Caco-2 (cell line): ENCODE measurements around the gene NIM1K. TPM values are rescaled to one million over a fixed set of nuclear protein-coding genes. Genes with fewer than 3 reads are reported as not detected.

ENCODE experiments used
- BruUV-seq: library from RNA; stranded (reverse); fragments of 400-500 nt; replicated peaks from 2 replicates; lab custom pipeline; 2021; lab: Mats Ljungman, UMichigan
- CTCF ChIA-PET: fragments of 300-600 bp; sonication (Branson Sonifier 250); formaldehyde crosslinking; loops from one replicate; lab custom pipeline; 2022; ENCODE audit warnings: antibody characterized with exemption; lab: Charles Lee
- POLR2A ChIA-PET: fragments of 300-600 bp; sonication (Branson Sonifier 250); formaldehyde crosslinking; loops from one replicate; lab custom pipeline; 2022; ENCODE audit warnings: antibody characterized with exemption; lab: Charles Lee
- DNase-seq, 2 experiments: peaks; one replicate each; pipeline versions ENCODE4 v3.0.0 to v3.0.0-alpha.2; 2020 to 2022
- H3K27me3 ChIP-seq: replicated peaks from 2 replicates; pipeline ENCODE4 v1.6.0; 2011; ENCODE audit warnings: low read length; ENCODE audit not compliant: control insufficient read depth, insufficient read depth
- H3K36me3 ChIP-seq: 2 replicates; pipeline ENCODE4 v1.5.1; 2011; ENCODE audit warnings: low read length; ENCODE audit not compliant: control insufficient read depth, insufficient read depth
- H3K4me1 ChIP-seq: fragments of 250-450 bp; sonication (Bioruptor Pico); 2 replicates; pipeline ENCODE4 v1.5.1; 2020; ENCODE audit warnings: mild to moderate bottlenecking
- H3K4me3 ChIP-seq: 2 replicates; pipeline ENCODE4 v1.5.1; 2011; ENCODE audit warnings: low read depth, mild to moderate bottlenecking, control low read depth, low read length
- H3K9me3 ChIP-seq: fragments of 250-450 bp; sonication (Bioruptor Pico); 2 replicates; pipeline ENCODE4 v1.5.1; 2020; ENCODE audit warnings: mild to moderate bottlenecking, moderate library complexity
- H3K27ac Mint-ChIP-seq: one replicate; pipeline ENCODE4 v1.8.0; 2022; ENCODE audit warnings: mixed read lengths; ENCODE audit not compliant: unreplicated experiment
- H3K27me3 Mint-ChIP-seq: one replicate; pipeline ENCODE4 v1.8.0; 2022; ENCODE audit warnings: mixed read lengths; ENCODE audit not compliant: insufficient read depth, unreplicated experiment
- H3K36me3 Mint-ChIP-seq: one replicate; pipeline ENCODE4 v1.8.0; 2022; ENCODE audit warnings: mild to moderate bottlenecking, mixed read lengths; ENCODE audit not compliant: insufficient read depth, unreplicated experiment
- H3K4me1 Mint-ChIP-seq: one replicate; pipeline ENCODE4 v1.8.0; 2022; ENCODE audit warnings: low read depth, mixed read lengths; ENCODE audit not compliant: unreplicated experiment
- H3K4me3 Mint-ChIP-seq: one replicate; pipeline ENCODE4 v1.8.0; 2022; ENCODE audit warnings: mild to moderate bottlenecking, moderate library complexity, mixed read lengths; ENCODE audit not compliant: unreplicated experiment
- H3K9me3 Mint-ChIP-seq: one replicate; pipeline ENCODE4 v1.8.0; 2022; ENCODE audit warnings: mixed read lengths; ENCODE audit not compliant: unreplicated experiment
- intact Hi-C: fragments of 100-400 bp; cut with micrococcal nuclease; formaldehyde crosslinking; loops from one replicate; pipeline ENCODE4 v1.10.0; 2022; ENCODE audit not compliant: unreplicated experiment
- total RNA-seq: library from RNA; stranded (reverse); gene quantifications from 2 replicates; pipeline ENCODE4 v1.2.3, GENCODE V29; 2022
- TF ChIP-seq, protein P1 (sequence below), 2 experiments: fragments of 200-600 bp in 1 of 2; IDR thresholded peaks; 1 replicate in 1 of 2; 2 replicates in 1 of 2; pipeline versions ENCODE4 v1.5.1 to v1.8.0; 2011 to 2022; ENCODE audit warnings: antibody characterized with exemption in 1 of 2, control low read depth in 1 of 2, inconsistent platforms in 1 of 2, low read depth in 1 of 2, low read length in 1 of 2, mild to moderate bottlenecking in 1 of 2, moderate library complexity in 1 of 2; ENCODE audit not compliant: insufficient read depth in 1 of 2, severe bottlenecking in 1 of 2, unreplicated experiment in 1 of 2

NIM1K gene
- total RNA-seq, 1 experiment from 2014 or later, result not detected

DNA sequence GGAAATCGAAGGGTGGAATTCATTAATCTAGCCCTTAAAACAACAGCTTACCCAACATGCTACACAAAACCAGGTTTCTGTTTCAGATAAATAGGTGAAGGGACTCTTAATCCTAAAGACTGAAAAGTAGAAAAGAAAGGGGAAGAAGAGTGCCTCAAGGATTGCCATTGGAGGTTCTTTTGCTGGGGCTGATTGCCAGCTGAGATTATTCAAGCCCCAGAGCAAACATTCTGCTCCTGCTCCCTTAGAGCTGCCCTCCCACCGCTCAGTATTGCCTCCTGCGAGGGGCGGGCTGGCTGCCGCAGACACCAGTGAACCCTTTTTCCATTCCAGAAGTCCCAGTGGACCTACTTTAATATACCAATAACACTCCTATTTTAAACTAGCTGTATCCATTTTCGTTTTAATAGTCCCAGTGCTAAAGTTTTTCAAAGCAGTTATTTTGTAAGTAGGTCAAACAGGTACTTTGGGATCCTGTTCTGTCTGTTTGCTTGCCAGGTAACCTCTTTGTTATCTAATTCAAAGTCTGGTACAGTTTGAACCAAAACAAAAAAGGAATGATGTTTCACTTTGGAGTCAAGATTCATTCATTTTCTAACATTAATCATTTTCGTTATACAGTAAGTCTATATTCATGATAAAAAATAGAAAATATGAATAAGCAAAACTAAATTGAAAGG is 82.5 kb downstream of the NIM1K start:
- H3K36me3 Mint-ChIP-seq, result no peaks in the 10 kb centered on the region
- no peaks in the 10 kb centered on the region for H3K9me3 Mint-ChIP-seq
- no peak for DNase-seq
- POLR2A ChIA-PET, result no interaction called here
- intact Hi-C loops, result no loop called here
- no peaks in the 10 kb centered on the region for H3K27me3 Mint-ChIP-seq
- CTCF ChIA-PET, result interaction anchor here (0.6 kb wide), 1 partner anchor 38 kb away, joined by 5 read pairs; the partner anchor contains the start of gene HMGCS1
- Histone ChIP-seq H3K27me3 (no peaks in the 10 kb centered on the region), H3K36me3 (no peaks in the 10 kb centered on the region), H3K4me3 (no peak overlapping the region), H3K9me3 (no peaks in the 10 kb centered on the region; the same call in 1 of the 2 replicates), H3K4me1 (no peaks in the 10 kb centered on the region)
- TF ChIP-seq, protein P1, sequence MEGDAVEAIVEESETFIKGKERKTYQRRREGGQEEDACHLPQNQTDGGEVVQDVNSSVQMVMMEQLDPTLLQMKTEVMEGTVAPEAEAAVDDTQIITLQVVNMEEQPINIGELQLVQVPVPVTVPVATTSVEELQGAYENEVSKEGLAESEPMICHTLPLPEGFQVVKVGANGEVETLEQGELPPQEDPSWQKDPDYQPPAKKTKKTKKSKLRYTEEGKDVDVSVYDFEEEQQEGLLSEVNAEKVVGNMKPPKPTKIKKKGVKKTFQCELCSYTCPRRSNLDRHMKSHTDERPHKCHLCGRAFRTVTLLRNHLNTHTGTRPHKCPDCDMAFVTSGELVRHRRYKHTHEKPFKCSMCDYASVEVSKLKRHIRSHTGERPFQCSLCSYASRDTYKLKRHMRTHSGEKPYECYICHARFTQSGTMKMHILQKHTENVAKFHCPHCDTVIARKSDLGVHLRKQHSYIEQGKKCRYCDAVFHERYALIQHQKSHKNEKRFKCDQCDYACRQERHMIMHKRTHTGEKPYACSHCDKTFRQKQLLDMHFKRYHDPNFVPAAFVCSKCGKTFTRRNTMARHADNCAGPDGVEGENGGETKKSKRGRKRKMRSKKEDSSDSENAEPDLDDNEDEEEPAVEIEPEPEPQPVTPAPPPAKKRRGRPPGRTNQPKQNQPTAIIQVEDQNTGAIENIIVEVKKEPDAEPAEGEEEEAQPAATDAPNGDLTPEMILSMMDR (IDR thresholded peaks at IDR 0.05; ENCODE audit: insufficient read depth in 1 of 2, low read depth in 1 of 2, low read length in 1 of 2, severe bottlenecking in 1 of 2, unreplicated experiment in 1 of 2), result no peak
- H3K4me3 Mint-ChIP-seq, result no peak overlapping the region
- H3K27ac Mint-ChIP-seq, result no peak overlapping the region
- no peaks in the 10 kb centered on the region for H3K4me1 Mint-ChIP-seq
- BruUV-seq, result no TSS peak

DNA sequence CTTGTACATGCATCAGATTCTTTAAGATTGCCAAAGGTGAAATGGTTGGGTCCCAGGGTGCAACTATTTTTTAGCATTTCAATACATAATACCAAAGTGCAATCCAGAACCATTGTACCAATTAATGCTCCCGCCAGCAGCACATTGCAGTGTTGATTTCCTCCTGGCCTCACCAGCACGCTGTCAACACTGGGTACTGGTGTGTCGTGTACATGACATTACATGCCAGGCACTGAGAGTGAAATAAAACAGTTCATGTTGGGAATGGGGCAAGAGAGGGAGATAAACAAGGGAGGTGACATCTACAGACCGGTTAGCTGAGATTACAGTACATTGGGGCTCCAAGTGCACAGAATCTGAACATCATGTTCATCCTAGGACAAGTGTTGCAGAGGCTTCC is 83.4 kb downstream of the NIM1K start:
- Mint-ChIP-seq H3K4me3 (no peak overlapping the region), H3K27me3 (no peaks in the 10 kb centered on the region), H3K9me3 (no peaks in the 10 kb centered on the region), H3K4me1 (no peaks in the 10 kb centered on the region), H3K36me3 (peaks cover 4% of the 10 kb centered on the region), H3K27ac (no peak overlapping the region)
- H3K36me3 ChIP-seq, result no peaks in the 10 kb centered on the region
- BruUV-seq, result no TSS peak
- intact Hi-C loops, result no loop called here
- no peaks in the 10 kb centered on the region for H3K27me3 ChIP-seq
- H3K9me3 ChIP-seq, result no peaks in the 10 kb centered on the region
- TF ChIP-seq, protein P1 (IDR thresholded peaks at IDR 0.05; ENCODE audit: insufficient read depth in 1 of 2, low read depth in 1 of 2, low read length in 1 of 2, severe bottlenecking in 1 of 2, unreplicated experiment in 1 of 2), result no peak
- DNase-seq, result no peak
- CTCF ChIA-PET, result interaction anchor here (0.6 kb wide), 1 partner anchor 183 kb away, joined by 3 read pairs; no protein-coding TSS in a partner anchor
- H3K4me3 ChIP-seq, result no peak overlapping the region
- no peaks in the 10 kb centered on the region for H3K4me1 ChIP-seq
- POLR2A ChIA-PET, result no interaction called here

DNA sequence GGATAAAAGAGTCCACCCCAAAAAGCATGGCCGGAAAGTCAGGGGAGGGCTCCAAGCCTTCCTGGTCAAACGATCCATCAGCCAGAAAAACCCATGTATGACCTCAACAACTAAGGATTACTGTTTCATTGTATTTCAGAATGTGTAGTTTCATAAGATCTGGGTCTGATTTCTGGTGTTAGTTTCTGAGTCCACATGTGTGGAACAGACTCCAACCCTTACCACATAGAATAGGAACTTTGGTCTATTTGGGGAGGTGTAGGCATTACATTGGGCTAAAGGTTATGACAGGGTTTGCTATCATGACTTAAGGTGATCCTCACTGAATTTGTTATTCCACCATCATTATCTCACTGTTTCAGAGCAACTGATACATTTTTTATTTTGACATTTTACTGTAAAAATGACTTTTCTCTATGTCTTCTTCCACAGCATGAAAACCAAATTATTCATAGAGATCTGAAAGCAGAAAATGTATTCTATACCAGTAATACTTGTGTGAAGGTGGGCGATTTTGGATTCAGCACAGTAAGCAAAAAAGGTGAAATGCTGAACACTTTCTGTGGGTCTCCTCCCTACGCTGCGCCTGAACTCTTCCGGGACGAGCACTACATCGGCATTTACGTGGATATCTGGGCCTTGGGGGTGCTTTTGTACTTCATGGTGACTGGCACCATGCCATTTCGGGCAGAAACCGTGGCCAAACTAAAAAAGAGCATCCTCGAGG is 87.7 kb downstream of the NIM1K start:
- BruUV-seq, result no TSS peak
- Histone ChIP-seq H3K4me1 (no peaks in the 10 kb centered on the region), H3K27me3 (no peaks in the 10 kb centered on the region), H3K4me3 (no peak overlapping the region), H3K36me3 (no peaks in the 10 kb centered on the region), H3K9me3 (no peaks in the 10 kb centered on the region)
- peaks cover 6% of the 10 kb centered on the region for H3K4me1 Mint-ChIP-seq
- ChIA-PET POLR2A (no interaction called here), CTCF (no interaction called here)
- H3K27me3 Mint-ChIP-seq, result no peaks in the 10 kb centered on the region
- peaks cover 13% of the 10 kb centered on the region for H3K36me3 Mint-ChIP-seq
- no peak overlapping the region for H3K27ac Mint-ChIP-seq
- H3K9me3 Mint-ChIP-seq, result no peaks in the 10 kb centered on the region
- no peak for DNase-seq
- no peak overlapping the region for H3K4me3 Mint-ChIP-seq
- intact Hi-C loops, result no loop called here
- TF ChIP-seq, protein P1 (IDR thresholded peaks at IDR 0.05; ENCODE audit: insufficient read depth in 1 of 2, low read depth in 1 of 2, low read length in 1 of 2, severe bottlenecking in 1 of 2, unreplicated experiment in 1 of 2), result no peak
